NCI-H774 (cell line): ENCODE results near the gene ZDHHC1.

Experiments used
- DNase-seq: peaks from one replicate; lab custom pipeline; 2025; lab: John Stamatoyannopoulos, UW

ZDHHC1 gene

DNA sequence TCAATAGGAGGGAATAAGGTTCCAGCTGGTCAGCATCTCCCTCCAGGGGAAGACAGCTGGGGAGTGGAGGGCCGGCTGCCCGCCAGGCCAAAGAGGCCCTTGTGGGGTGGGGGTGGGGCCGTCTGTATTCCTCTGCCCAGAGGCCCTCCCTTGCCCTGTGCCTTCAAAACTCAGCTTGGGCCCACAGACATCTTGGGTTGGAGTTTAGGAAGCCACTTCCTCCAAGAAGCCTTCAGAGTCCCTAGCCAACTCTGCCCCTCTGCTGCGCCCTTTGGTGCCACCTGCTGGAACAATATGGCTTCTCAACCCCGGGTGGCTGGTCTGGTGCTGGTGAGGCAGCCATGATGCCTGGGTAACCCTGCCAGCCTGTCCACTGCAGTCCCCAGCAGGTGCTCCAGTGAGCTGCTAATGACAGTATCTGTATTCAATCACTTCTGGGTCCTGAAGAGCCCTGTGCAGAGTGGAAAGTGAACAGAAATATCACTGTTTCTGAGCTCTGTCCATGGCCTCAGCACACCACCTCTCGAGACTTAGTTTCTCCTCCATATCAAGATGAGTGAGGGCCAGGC is 31.3 kb upstream of the ZDHHC1 start:
- no peak for DNase-seq

DNA sequence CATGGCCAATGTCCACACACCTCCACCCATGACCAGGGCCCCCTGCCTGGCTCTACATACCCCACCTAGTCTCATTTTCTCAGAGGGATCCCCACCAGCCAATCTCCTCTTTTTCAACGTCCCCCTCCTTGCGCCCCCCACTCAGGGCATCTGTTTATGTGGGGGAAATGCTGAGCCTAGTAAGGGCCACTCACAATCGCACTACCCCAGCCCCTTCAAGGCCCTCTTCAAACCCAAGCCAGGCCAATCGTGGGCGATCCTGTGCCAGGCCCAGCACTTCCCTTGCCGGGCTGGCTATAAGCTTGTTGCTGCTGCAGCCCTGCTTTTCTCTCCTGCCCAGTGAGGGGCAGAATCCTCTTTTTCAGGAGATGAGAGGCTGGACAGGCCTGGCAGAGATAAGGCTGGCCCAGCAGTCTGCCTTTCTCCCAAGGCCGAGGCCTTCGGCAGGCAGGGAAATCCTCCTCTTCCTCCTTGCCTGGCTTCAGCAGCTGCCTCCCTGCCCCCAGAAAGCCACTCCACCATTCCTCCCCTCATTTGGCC is 30.8 kb upstream of the ZDHHC1 start:
- no peak for DNase-seq

DNA sequence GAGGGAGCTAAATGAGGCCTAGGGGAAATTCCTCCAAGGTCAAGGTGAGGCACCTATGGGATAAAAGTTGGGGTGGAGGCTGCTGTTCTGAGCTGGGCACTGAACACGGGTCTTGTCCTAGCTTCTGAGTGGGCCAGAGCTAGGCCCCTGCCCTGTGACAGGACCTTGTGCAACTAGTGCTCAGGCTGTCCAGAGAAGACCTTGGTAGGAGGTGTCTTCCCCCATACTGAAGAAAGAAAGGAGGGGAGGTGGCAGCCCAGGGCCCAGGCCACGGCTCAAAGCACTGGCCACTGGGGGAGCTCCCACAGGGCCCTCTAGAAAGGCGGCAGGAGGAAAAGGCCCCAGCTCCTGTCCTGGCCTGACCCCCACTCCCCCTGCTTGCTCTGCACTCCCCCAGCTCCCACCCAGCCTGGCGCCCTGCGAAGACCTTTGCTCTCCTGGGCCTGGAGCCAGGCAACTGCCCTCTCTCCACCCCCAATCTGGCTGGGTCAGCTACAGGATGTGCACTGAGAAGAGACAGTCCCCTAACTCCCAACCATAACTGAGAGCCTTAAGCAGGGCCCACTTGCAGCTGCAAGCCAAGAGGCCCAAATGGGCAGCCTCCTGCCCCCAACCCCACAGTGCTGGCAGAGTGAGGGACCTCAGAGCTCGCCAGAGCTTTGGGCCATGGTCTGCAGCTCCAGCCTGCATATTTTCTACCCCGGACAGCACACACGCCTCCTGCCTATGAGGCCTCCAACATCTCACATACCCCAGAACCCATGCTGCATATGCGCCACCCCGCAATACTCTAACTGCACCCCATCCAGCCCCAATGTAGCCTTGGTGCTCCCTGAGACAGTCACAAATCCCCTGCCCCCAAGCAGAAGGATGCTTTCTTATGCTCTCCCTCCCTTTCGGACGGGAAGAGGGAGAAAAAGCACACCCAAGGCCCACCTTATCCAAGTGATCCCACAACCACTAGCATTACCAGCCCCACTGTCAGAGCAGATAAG is 29.9 kb upstream of the ZDHHC1 start:
- no peak for DNase-seq

GRCh38 chr16:67445441-67445912 is 29.2 kb upstream of the ZDHHC1 start:
- DNase-seq, result no peak

- DNase-seq, result no peak
Observed at GRCh38 chr16:67445126-67445426, 28.8 kb upstream of the ZDHHC1 start.

- DNase-seq, result no peak
Observed at GRCh38 chr16:67444259-67445125, 28.2 kb upstream of the ZDHHC1 start.

- no peak for DNase-seq
Observed at GRCh38 chr16:67443265-67443664, 27.0 kb upstream of the ZDHHC1 start.

- no peak for DNase-seq
Observed at GRCh38 chr16:67442581-67443255, 26.4 kb upstream of the ZDHHC1 start.

DNA sequence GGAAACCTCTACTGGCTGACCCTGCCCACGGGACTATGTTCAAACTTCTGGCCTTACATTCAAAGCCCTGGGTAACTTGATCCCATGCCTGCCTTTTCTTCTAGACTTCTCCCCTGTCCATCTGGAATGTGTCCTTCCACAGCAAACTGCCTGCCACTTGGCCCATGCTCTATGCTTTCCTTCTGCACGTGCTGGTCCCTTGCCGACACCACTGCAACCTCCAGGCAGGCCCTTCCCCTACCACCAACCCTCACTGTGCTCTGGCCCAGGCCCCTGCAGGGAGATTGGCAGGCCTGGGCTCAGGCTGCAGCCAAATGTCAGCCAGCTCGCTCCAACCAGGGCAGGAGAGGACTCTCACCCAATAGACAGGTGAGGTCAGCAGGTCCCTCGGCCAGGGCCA is 25.6 kb upstream of the ZDHHC1 start:
- DNase-seq, result no peak

DNA sequence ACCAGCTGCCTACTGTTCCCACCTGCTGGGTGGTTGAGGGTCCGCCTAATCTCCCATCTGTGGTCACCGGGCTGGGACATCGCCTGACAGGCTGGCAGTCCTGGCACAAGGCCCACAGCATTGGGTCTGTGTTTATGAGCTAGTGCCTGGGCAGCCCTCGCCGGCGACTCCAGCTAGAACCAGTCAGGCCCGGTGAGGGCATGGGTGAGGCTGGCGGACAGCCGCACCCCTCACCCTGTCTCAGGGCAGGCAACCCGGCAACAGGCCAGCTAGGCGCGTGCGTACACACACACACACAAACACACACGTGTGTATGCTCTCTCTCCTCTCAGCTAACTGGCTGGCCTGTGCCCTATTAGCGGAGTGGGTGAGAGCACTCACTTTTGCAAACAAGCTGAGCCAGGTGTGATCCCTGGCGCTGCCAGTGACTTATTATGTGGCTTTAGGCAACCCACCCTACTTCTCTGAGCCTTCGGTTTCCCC is 25.0 kb upstream of the ZDHHC1 start:
- peak; percentile 21 for DNase-seq

GRCh38 chr16:67438824-67439393 is 22.6 kb upstream of the ZDHHC1 start:
- no peak for DNase-seq

DNA sequence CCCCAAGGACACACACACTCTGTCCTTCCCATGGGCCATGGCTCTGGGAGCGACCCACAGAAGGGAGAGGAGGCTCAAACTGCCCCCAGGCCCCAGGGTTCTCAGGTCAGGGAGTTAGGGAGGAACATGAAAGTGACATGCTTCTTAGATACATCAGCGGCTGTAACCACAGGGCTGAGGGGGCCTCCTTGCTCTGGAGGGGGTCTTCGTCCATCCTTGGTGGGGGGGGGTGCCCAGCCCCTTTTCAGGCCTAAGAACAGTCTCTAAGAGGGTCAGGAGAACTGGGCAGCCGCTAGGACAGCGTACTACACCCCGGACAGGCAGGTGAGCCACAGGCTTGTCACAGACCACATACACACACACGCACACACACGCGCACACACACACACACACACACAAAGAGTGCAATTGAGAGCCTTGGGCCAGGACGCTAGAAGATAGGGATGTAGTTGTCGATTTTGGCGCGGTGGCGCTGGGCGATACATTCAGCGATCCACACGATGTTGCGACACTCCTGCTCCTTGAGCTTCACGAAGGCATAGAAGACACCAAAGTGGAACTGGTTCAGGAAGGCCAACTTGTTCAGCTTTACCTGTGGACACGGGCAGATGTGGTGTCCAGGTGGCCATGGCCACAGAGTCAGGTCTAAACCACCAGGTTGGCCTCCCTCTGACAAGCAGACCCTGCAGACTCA is 22.0 kb upstream of the ZDHHC1 start:
- DNase-seq, result no peak

DNA sequence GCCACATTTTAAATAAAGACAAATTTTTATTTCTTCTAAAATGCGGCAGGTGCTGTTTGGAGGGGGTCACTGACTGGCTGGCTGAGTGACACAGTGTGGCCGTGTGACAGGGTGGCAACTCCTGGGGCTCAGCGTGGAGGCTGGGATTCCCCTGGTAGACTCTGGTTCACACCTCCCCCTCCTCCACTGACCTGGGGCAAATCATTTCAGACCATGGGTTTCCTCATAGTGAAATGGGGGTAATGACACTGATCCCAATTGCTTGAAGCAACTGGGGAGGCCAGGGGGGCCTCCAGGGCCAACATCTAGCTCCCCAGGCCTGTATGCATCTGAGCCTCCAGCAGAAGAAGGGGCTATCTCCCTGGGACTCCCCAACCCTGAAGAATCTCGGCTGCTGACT is 21.2 kb upstream of the ZDHHC1 start:
- DNase-seq, result no peak

GRCh38 chr16:67436640-67437193 is 20.4 kb upstream of the ZDHHC1 start:
- no peak for DNase-seq

DNA sequence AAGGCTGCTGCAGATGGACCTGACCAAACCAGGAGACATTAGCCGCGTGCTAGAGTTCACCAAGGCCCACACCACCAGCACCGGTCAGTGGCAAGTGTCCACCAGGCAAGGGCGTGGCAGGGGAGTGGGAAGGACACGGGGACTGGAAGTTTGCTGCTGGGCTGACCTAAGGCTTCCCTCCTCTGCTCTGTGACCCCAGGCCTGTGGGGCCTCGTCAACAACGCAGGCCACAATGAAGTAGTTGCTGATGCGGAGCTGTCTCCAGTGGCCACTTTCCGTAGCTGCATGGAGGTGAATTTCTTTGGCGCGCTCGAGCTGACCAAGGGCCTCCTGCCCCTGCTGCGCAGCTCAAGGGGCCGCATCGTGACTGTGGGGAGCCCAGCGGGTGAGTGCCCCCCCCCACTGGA is 19.5 kb upstream of the ZDHHC1 start:
- DNase-seq, result no peak

- DNase-seq, result no peak
Observed at GRCh38 chr16:67433131-67433719, 16.9 kb upstream of the ZDHHC1 start.

GRCh38 chr16:67432506-67432890 is 16.2 kb upstream of the ZDHHC1 start:
- DNase-seq, result no peak

DNA sequence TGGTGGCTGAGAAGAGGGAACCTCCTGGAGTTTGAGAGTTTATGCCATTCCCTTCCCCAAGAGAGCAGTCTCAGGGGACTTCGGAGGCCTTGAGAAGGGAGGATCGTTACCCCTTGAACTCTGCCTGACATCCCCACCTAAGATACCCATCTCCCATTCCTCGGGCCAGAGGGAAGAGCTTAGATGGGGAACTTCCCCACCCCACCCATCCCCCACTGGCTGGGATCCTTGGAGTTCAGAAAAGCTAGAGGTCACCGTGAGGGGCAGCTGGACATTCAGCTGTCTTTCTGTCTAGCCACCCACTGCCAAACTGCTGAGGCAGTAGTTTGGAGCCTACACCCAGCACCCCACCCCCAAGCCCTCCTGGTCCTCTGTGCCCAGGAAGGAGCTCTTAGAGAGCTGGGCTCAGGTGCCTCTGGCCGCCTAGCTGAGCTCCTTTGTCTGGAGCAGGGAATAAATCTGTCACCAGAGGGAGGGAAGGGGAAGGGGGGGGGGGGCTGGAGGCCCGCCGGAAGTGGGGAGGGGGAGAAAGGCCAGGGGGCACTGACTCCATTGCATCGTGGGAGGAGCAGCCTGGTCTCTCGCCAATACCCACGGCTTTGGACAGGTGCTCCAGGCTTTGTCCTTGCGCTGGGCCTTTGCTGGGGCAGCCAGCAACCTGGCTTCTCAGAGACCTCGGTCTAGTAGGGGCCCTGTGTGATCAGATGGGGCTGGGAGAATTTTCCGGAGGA is 15.7 kb upstream of the ZDHHC1 start:
- no peak for DNase-seq
